Measurements from ENCODE around the gene ANO5.
"Not testable (repeated sequence)": the region's sequence is repeated elsewhere in the genome, so short reads cannot be mapped to it uniquely, and the experiment has no call there.

Gene ANO5

GRCh38 chr11:22199243-22199642, 6.4 kb downstream of the ANO5 start:
- no peak for DNase-seq (ENCODE audit: low read depth)

DNA sequence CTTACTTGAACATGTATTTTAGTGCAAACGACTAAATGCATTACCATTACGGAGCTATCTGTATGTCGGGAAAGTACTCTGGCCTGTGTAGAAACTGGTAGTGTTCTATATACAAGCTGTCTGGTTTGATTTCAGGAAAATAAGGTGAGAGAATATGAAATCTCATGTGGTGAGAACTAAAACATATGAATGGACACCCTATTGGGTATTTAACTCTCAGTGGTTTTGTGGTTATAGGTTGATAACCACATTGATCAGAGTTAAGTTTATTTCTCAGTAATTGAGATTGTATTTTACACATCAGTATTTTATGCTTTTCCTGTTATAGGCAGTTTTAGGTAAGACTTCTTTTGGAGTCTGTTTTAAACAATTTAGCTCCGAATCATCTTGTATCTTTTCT, 10.4 kb downstream of the ANO5 start:
- no peak for DNase-seq (ENCODE audit: low read depth)

DNA sequence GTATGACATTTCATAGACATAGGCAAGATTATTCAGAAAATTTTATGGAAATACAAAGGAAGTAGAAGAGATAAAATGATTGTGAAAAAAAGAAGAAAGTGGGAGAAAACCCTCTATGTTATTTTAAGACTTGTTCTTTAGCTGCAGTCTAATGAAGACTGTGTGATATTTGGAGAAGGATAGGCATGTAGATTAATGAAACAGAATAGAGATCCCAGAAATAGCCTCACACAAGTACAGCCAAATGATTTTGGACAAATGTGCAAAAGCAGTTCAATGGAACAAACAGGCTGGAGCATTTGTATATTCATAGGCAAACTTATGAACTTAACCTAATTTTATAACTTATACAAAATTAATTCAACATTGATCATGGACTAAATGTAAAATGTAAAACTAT, 14.3 kb downstream of the ANO5 start:
- no peak for DNase-seq (ENCODE audit: low read depth)

DNA sequence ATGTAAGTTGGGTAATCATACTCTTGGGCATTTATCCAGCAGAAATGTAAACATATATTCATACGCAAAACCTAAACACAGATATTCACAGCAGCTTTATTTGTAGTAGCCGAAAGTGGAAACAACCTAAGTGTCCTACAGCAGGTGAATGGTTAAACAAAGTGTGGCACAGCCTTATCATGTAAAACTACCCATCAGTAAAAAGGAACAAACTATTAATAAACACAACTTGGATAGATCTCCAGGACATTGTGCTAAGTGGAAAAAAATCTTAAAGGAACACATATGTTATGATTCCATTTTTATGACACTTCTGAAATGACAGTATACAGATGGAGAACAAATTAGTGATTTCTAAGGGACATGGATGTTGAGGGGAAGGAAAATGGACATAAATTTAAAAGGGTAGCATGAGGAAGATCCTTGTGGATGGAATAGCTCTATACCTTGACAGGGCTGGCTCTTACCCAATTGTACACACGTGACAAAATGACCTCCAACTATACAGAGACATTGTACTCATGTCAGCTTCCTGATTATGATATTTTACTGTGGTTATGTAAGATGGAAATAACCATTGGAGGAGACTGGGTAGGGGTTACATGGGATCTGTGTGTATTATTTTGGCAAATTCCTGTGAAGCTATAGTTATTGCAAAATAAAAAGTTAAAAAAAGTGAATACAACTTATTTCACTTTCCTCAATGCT, 15.4 kb downstream of the ANO5 start:
- DNase-seq (ENCODE audit: low read depth): no peak

DNA sequence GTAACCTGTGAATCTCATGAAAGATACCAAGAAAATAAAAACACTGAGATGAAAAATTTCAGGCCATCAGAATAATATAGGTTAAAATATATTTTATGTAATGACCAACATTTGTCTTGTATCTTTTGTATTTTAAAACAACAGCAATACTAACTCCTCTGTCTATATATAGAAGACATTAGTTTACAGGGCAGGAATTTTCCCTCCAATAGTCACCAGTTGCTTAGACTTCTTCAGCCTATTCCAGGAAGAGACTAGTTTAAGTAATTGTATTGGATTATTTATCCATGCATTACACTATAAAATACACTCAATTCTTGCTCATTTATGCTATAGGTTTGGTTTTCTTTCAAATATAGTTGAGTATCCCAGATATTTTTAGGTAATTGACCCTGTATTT, 24.1 kb downstream of the ANO5 start:
- DNase-seq (ENCODE audit: low read depth): no peak

- DNase-seq (ENCODE audit: low read depth): no peak
These were observed 28.3 kb downstream of the ANO5 start for GRCh38 chr11:22221143-22221542.

DNA sequence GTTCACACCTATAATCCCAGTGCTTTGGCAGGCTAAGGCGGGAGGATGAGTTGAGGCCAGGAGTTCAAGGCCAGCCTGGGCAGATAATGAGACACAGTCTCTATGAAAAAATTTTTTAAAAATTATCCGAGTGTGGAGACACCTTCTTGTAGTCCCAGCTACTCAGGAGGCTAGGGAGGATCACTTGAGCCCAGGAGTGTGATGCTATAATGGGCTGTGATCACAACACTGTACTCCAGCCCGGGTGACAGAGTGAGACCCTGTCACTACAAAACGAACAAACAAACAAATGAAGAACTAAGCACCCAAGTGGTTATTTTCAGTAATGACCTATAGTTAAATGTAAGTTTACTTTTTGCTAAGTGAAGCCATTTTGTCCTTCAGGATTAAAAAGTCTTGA, 32.3 kb downstream of the ANO5 start:
- DNase-seq (ENCODE audit: low read depth): no peak

- no peak for DNase-seq (ENCODE audit: low read depth)
These were observed 41.9 kb downstream of the ANO5 start for GRCh38 chr11:22234743-22235142.

DNA sequence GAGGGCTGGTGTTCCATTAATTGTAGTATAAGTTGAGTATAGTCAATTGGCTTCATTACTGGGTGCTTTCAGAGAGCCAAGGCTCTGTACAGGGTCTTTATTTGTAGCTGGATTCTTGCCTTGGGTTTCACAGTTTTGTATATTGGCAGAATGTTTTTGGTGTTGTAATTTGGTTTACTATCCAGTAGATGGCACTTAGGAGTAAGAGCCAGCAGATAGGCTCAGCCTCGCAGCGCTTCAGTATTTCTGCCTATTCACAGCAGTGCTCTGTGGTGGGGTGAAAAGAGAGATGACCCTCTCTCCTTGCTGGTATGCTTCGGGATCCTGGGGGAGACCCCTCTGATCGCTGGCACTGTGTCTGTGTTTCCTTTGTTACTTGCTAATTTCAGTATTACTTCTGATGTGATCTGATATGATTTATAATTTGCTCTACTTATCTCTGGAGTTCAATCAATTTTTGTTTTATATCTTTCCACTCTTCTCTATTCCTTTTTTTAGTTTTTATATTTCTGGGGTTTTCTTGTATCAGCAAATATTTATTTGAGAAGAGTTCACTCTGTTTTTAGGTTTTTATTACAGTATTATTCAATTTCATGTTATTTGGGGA, 52.2 kb downstream of the ANO5 start:
- peak; percentile 22 for DNase-seq (ENCODE audit: low read depth)

- no peak for DNase-seq (ENCODE audit: low read depth)
These were observed 54.1 kb downstream of the ANO5 start for GRCh38 chr11:22246992-22247391.

DNA sequence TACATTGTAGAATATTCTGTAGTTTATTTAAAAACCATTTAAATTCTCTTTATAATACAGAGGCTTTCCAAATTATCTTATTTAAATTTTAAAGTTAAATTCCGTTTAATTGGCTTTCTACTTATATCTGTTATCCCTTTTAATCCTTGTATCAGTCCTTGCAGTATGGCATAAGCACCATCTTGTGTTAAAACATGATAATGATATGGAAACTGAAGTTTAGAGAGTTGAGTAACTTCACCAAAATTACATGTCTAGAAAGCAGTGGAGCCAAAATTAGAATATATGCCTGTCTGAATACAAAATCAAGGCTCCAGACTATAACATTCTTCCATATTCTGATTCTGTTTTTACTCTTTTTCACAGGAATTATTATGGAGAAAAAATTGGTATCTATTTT, 57.0 kb downstream of the ANO5 start:
- no peak for DNase-seq (ENCODE audit: low read depth)

DNA sequence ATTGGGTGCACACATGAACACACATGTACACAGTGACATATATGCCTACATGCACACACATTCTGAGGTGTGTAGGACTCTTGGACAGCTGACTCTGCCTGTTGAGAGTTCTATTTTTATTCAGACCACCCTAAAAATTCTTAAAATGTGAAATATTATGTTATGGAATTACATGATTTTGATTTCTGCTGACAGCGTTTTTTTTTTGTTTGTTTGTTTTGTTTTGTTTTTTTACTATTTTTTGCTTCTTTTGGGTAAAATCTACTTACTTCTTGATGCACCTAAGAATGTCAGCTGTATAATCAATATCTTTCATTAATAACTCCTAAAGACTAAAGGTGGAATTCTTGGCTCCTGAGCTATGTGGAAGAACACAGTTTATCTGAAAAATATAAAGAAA, 64.0 kb downstream of the ANO5 start:
- DNase-seq (ENCODE audit: low read depth): no peak

DNA sequence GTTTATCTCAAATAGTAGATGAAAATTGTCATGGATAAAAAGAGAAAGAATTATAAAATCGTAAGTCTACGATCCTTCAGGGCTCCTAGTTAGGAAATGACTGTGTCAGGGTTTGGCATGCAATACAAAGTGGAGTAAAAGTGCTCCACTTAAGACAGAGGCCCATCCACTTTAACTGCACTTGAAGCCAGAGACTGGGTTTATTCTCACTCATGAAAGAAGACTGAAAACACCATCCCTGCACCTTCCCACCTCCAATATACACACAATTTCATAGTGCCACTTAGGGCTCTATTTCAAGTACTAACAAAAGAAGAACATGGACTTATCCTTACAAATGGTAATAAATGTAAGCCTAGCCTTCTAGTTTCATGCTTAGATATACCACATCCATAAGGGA, 70.7 kb downstream of the ANO5 start:
- no peak for DNase-seq (ENCODE audit: low read depth)

- not testable (repeated sequence) for DNase-seq (ENCODE audit: low read depth)
These were observed 76.2 kb downstream of the ANO5 start for GRCh38 chr11:22268983-22269624.

DNA sequence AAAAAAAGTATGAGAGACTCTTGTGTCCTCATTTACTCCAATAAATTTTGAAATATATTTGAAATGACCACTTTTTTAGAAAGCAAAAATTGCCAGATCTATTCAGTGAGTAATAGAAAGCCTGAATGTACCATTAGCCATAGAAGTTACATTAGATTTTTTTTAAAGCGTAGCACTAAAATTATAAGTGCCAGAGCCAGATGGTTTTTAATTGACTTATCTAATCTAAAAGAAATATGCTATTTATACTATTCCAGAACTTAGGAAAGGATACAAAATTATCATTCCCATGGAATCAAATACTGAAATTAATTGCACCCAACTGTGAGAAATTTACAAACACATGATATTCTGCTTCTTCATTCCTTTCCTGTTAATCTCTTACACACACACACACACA, 80.9 kb downstream of the ANO5 start:
- DNase-seq (ENCODE audit: low read depth): no peak

GRCh38 chr11:22275600-22275999, 82.7 kb downstream of the ANO5 start:
- DNase-seq (ENCODE audit: low read depth): no peak

- no peak for DNase-seq (ENCODE audit: low read depth)
These were observed 83.7 kb downstream of the ANO5 start for GRCh38 chr11:22276535-22276934.

- DNase-seq (ENCODE audit: low read depth): not testable (repeated sequence)
These were observed 92.1 kb downstream of the ANO5 start for GRCh38 chr11:22284991-22285390.

DNA sequence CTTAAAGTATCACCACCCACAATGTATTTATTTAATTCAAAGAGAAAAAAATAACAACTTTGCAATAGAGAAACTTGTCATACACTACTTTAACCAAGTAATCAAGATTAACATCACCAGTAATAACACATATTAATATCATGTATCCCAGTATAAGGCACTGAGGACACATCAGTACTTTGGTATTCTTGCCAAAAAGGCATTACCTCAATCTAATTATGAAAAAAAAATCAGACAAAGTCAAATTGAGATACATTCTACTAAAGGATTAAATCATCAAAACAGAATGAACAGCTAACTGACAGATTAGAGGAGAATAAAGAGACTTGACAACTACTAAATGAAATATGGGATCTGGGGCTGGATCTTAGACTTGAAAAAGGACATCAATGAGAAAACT, 109.5 kb downstream of the ANO5 start:
- no peak for DNase-seq (ENCODE audit: low read depth)

GRCh38 chr11:22304337-22304961, 111.6 kb downstream of the ANO5 start:
- DNase-seq (ENCODE audit: low read depth): peak; percentile 19

DNA sequence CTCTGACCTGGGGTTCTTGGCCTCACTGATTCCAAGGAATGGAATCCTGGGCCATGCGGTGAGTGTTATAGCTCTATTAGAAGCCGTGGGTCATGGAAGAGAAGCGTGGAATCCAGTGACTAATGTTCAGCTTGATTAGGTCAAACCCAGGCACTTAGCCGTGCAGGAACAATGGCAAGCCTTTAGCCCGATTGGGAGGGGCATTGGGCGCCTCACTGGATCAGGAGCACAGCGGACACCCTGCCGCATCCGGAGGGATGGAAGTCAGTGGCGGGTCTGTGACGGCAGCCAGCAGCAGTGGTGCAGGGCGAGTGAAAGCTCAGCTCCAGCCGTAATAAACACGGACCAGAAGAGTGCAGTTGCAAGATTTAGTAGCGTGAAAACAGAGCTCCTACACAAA, 124.8 kb downstream of the ANO5 start:
- DNase-seq (ENCODE audit: low read depth): no peak

- no peak for DNase-seq (ENCODE audit: low read depth)
These were observed 138.9 kb downstream of the ANO5 start for GRCh38 chr11:22331771-22332170.

All from amniotic epithelial cell (primary cell).